HepG2 (cell line): ENCODE measurements around the gene TPRN. TPM values are rescaled to one million over a fixed set of nuclear protein-coding genes. Genes with fewer than 3 reads are reported as not detected.
A peak's percentile ranks its signal among the peaks of the same experiment; 100 is the strongest.

ENCODE experiments used
- NCOR1 ChIP-seq: fragments of 200-600 bp; sonication (generic); IDR thresholded peaks from 2 replicates; pipeline ENCODE4 v1.7.0; 2017; ENCODE audit warnings: antibody characterized with exemption, low read length, borderline replicate concordance
- RFXAP ChIP-seq: sonication (generic); formaldehyde crosslinking; IDR thresholded peaks from 2 replicates; pipeline ENCODE4 v1.4.0; 2020; ENCODE audit warnings: missing genetic modification reagents, borderline replicate concordance
- TBP ChIP-seq: sonication (generic); formaldehyde crosslinking; IDR thresholded peaks from 2 replicates; pipeline ENCODE4 v1.5.0; 2020; ENCODE audit warnings: missing genetic modification reagents
- ZNF329 ChIP-seq: sonication (generic); formaldehyde crosslinking; IDR thresholded peaks from 2 replicates; pipeline ENCODE4 v1.9.0; 2021; ENCODE audit warnings: low read depth, mild to moderate bottlenecking, missing genetic modification reagents
- ZNF33B ChIP-seq: sonication (generic); formaldehyde crosslinking; IDR thresholded peaks from 2 replicates; pipeline ENCODE4 v1.5.1; 2020; ENCODE audit warnings: mild to moderate bottlenecking, missing genetic modification reagents
- ZNF746 ChIP-seq: sonication (generic); formaldehyde crosslinking; IDR thresholded peaks from 2 replicates; pipeline ENCODE4 v1.8.0; 2022; ENCODE audit warnings: mild to moderate bottlenecking, missing genetic modification reagents
- ZNF772 ChIP-seq: sonication (generic); formaldehyde crosslinking; IDR thresholded peaks from 2 replicates; pipeline ENCODE4 v1.5.0; 2020; ENCODE audit warnings: mild to moderate bottlenecking, missing genetic modification reagents
- polyA plus RNA-seq, 8 experiments: library from polyadenylated mRNA; depleted of rRNA in 3 of 8; stranded (reverse) in 7 of 8; unstranded in 1 of 8; fragments of >200 nt; fragmentation: Illumina TruSeq in 4 of 8; extraction: Trizol in 4 of 8; gene quantifications; 2 replicates each; pipeline versions ENCODE4 v1.2.1 to v1.2.3, GENCODE V29; 2011 to 2016; ENCODE audit warnings: low read depth in 4 of 8, missing spikeins in 1 of 8, mixed read lengths in 1 of 8; ENCODE audit not compliant: insufficient read depth in 1 of 8
- total RNA-seq, 5 experiments: library from RNA; depleted of rRNA; stranded (reverse); fragments of >200 nt; fragmentation: Illumina TruSeq; extraction: Trizol; gene quantifications; 2 replicates each; pipeline ENCODE4 v1.2.3, GENCODE V29; 2016; ENCODE audit warnings: low read depth in 1 of 5
- TF ChIP-seq, protein P1 (sequence below): sonication (generic); formaldehyde crosslinking; IDR thresholded peaks from 2 replicates; pipeline ENCODE4 v1.4.0; 2020; ENCODE audit warnings: missing genetic modification reagents
- TF ChIP-seq, protein P2 (sequence below): sonication (generic); formaldehyde crosslinking; IDR thresholded peaks from 2 replicates; pipeline ENCODE4 v1.5.0; 2020; ENCODE audit warnings: missing genetic modification reagents
- TF ChIP-seq, protein P3 (sequence below): sonication (generic); formaldehyde crosslinking; conservative IDR thresholded peaks from 2 replicates; pipeline ENCODE4 v1.4.0; 2020; ENCODE audit warnings: missing genetic modification reagents
- TF ChIP-seq, protein P4 (sequence below): sonication (generic); formaldehyde crosslinking; IDR thresholded peaks from 2 replicates; pipeline ENCODE4 v1.5.0; 2020; ENCODE audit warnings: mild to moderate bottlenecking, missing genetic modification reagents
- TF ChIP-seq, protein P5 (sequence below): sonication (generic); formaldehyde crosslinking; IDR thresholded peaks from 2 replicates; pipeline ENCODE4 v1.4.0; 2020; ENCODE audit warnings: low read depth, mild to moderate bottlenecking, missing genetic modification reagents
- TF ChIP-seq, protein P6 (sequence below): IDR thresholded peaks from 2 replicates; pipeline ENCODE4 v1.6.1; 2018; ENCODE audit warnings: missing genetic modification reagents

TPRN gene
- total and polyA plus RNA-seq, 2 of the 13 experiments (the other 11 are each of a cell fraction or from before 2014, with no cell fraction given): 10.1 to 19.2 TPM

DNA sequence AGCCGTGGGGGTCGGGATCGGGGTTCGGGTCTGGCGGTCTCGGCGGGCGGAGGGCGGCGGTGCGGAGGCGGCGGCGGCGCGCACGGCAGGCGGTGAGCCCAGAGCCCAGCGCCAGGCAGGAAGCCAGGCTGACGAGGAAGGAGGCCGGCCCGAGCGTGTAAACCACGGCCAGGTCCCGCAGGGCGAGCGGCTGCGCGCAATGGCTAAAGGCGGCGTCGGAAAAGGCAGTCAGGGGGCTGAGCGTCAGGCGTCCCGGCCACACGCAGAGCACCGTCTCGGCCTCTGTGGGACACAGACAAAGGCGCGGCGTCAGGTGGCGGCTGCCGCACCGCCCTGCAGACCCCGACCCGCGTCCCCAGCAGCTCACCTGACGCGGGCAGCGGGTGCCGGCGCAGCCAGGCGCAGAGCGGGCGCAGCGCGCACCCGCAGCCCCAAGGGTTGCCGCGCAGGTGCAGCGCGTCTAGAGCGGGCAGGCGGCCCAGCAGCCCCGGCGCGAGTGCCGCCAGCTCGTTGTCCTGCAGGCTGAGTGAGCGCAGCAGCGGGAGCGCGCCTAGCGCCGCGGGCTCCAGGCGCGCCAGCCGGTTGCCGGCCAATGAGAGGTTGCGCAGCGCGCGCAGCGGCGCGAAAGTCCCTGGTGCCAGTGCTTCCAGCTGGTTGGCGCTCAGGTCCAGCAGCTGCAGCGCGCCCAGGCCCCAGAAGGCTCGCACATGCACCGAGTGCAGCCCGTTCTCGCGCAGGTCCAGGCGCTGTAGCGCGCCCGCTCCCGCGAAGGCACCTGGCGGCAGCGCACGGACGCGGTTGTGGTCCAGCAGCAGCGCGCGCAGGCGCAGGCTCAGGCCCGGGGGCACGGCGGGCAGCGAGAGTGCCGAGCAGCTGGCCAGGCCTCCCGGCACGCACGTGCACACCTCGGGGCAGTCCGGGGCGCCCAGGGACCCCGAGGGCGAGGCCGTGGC is 31.4 kb downstream of the TPRN start (continued):
- TF ChIP-seq, protein P1, sequence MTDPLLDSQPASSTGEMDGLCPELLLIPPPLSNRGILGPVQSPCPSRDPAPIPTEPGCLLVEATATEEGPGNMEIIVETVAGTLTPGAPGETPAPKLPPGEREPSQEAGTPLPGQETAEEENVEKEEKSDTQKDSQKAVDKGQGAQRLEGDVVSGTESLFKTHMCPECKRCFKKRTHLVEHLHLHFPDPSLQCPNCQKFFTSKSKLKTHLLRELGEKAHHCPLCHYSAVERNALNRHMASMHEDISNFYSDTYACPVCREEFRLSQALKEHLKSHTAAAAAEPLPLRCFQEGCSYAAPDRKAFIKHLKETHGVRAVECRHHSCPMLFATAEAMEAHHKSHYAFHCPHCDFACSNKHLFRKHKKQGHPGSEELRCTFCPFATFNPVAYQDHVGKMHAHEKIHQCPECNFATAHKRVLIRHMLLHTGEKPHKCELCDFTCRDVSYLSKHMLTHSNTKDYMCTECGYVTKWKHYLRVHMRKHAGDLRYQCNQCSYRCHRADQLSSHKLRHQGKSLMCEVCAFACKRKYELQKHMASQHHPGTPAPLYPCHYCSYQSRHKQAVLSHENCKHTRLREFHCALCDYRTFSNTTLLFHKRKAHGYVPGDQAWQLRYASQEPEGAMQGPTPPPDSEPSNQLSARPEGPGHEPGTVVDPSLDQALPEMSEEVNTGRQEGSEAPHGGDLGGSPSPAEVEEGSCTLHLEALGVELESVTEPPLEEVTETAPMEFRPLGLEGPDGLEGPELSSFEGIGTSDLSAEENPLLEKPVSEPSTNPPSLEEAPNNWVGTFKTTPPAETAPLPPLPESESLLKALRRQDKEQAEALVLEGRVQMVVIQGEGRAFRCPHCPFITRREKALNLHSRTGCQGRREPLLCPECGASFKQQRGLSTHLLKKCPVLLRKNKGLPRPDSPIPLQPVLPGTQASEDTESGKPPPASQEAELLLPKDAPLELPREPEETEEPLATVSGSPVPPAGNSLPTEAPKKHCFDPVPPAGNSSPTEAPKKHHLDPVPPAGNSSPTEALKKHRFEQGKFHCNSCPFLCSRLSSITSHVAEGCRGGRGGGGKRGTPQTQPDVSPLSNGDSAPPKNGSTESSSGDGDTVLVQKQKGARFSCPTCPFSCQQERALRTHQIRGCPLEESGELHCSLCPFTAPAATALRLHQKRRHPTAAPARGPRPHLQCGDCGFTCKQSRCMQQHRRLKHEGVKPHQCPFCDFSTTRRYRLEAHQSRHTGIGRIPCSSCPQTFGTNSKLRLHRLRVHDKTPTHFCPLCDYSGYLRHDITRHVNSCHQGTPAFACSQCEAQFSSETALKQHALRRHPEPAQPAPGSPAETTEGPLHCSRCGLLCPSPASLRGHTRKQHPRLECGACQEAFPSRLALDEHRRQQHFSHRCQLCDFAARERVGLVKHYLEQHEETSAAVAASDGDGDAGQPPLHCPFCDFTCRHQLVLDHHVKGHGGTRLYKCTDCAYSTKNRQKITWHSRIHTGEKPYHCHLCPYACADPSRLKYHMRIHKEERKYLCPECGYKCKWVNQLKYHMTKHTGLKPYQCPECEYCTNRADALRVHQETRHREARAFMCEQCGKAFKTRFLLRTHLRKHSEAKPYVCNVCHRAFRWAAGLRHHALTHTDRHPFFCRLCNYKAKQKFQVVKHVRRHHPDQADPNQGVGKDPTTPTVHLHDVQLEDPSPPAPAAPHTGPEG: no peak
- TF ChIP-seq ZNF329 (peak; percentile 45; the same call in 1 of the 2 replicates), ZNF772 (CRISPR knock-in tag) (no peak), TBP (no peak), ZNF33B (CRISPR knock-in tag) (no peak), RFXAP (no peak), NCOR1 (no peak), ZNF746 (CRISPR knock-in tag) (no peak)
- TF ChIP-seq, protein P2, sequence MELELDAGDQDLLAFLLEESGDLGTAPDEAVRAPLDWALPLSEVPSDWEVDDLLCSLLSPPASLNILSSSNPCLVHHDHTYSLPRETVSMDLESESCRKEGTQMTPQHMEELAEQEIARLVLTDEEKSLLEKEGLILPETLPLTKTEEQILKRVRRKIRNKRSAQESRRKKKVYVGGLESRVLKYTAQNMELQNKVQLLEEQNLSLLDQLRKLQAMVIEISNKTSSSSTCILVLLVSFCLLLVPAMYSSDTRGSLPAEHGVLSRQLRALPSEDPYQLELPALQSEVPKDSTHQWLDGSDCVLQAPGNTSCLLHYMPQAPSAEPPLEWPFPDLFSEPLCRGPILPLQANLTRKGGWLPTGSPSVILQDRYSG (CRISPR knock-in tag): no peak
- TF ChIP-seq, protein P3, sequence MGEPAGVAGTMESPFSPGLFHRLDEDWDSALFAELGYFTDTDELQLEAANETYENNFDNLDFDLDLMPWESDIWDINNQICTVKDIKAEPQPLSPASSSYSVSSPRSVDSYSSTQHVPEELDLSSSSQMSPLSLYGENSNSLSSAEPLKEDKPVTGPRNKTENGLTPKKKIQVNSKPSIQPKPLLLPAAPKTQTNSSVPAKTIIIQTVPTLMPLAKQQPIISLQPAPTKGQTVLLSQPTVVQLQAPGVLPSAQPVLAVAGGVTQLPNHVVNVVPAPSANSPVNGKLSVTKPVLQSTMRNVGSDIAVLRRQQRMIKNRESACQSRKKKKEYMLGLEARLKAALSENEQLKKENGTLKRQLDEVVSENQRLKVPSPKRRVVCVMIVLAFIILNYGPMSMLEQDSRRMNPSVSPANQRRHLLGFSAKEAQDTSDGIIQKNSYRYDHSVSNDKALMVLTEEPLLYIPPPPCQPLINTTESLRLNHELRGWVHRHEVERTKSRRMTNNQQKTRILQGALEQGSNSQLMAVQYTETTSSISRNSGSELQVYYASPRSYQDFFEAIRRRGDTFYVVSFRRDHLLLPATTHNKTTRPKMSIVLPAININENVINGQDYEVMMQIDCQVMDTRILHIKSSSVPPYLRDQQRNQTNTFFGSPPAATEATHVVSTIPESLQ (CRISPR knock-in tag): no peak
- TF ChIP-seq, protein P4, sequence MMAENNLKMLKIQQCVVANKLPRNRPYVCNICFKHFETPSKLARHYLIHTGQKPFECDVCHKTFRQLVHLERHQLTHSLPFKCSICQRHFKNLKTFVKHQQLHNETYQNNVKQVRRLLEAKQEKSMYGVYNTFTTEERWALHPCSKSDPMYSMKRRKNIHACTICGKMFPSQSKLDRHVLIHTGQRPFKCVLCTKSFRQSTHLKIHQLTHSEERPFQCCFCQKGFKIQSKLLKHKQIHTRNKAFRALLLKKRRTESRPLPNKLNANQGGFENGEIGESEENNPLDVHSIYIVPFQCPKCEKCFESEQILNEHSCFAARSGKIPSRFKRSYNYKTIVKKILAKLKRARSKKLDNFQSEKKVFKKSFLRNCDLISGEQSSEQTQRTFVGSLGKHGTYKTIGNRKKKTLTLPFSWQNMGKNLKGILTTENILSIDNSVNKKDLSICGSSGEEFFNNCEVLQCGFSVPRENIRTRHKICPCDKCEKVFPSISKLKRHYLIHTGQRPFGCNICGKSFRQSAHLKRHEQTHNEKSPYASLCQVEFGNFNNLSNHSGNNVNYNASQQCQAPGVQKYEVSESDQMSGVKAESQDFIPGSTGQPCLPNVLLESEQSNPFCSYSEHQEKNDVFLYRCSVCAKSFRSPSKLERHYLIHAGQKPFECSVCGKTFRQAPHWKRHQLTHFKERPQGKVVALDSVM (CRISPR knock-in tag): no peak
- TF ChIP-seq, protein P5, sequence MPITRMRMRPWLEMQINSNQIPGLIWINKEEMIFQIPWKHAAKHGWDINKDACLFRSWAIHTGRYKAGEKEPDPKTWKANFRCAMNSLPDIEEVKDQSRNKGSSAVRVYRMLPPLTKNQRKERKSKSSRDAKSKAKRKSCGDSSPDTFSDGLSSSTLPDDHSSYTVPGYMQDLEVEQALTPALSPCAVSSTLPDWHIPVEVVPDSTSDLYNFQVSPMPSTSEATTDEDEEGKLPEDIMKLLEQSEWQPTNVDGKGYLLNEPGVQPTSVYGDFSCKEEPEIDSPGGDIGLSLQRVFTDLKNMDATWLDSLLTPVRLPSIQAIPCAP (CRISPR knock-in tag): no peak
- TF ChIP-seq, protein P6, sequence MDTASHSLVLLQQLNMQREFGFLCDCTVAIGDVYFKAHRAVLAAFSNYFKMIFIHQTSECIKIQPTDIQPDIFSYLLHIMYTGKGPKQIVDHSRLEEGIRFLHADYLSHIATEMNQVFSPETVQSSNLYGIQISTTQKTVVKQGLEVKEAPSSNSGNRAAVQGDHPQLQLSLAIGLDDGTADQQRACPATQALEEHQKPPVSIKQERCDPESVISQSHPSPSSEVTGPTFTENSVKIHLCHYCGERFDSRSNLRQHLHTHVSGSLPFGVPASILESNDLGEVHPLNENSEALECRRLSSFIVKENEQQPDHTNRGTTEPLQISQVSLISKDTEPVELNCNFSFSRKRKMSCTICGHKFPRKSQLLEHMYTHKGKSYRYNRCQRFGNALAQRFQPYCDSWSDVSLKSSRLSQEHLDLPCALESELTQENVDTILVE (CRISPR knock-in tag): no peak
